Left renal pelvis (tissue), 4 donors: ENCODE data around the gene SMARCE1. TPM values are rescaled to one million over a fixed set of nuclear protein-coding genes. Genes with fewer than 3 reads are reported as not detected.

Experiments used
- DNase-seq, 4 donors: peaks; one replicate each; pipeline ENCODE4 v3.0.0-alpha.2; 2013; ENCODE audit warnings: low read depth in 4 of 4, low spot score in 3 of 4
- polyA plus RNA-seq, 4 donors: library from polyadenylated mRNA; unstranded; fragments of 120-200 nt; gene quantifications; one replicate each; pipeline ENCODE4 v1.2.1, GENCODE V29; 2013; ENCODE audit not compliant: insufficient read length in 4 of 4

Gene SMARCE1
- polyA plus RNA-seq, result 100 to 1,000 TPM; 247 to 327 (median 263) TPM

GRCh38 chr17:40647624-40648383 lies at the start of gene SMARCE1:
SMARCE1 (minus strand) TSS chr17:40647818; CDS start chr17:40645802, 2,016 bp downstream.
- DNase-seq, result peak; percentile 73 to 76 (median 74)

DNA sequence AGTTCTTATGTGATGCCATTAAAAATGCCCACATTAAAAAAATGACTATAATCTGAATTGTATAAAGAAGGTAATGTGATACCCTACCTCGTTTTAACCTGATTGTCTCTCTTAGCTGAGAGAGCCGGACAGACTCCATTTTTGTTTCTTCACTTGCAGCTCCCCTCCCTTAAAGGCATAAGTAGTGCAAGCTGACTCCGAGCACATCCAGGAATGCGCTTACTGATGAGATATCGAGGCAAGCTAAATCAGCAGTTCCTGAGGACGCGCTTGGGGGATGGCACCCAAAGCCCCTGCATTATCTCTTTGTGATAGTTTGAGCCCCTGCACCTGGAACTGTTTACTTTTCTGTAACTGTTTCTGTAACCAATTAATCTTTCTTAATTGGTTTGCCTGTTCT lies 49.7 kb upstream of the SMARCE1 start:
- DNase-seq, result no peak

DNA sequence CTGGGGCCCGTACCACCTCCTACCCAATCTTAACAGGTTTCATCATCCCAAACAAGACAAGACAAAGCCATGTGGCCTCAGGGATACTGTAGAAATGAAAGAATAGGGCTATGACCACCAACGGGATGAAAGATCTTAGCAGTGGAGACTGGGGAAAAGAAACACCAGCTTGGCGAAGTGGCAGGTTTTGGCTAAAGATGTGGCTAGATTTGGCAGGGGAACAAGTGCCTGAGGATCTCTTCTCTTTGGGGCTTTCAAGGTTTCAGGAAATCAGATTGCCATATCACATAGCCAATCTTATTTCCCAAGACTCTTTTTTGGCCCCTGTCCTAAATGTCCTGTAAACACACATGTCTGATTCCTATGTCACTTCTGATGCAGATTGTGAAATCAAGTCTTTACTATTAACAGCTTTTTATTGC lies 49.0 kb upstream of the SMARCE1 start:
- no peak for DNase-seq

- no peak for DNase-seq
Measured at GRCh38 chr17:40695874-40696472, 48.4 kb upstream of the SMARCE1 start.

DNA sequence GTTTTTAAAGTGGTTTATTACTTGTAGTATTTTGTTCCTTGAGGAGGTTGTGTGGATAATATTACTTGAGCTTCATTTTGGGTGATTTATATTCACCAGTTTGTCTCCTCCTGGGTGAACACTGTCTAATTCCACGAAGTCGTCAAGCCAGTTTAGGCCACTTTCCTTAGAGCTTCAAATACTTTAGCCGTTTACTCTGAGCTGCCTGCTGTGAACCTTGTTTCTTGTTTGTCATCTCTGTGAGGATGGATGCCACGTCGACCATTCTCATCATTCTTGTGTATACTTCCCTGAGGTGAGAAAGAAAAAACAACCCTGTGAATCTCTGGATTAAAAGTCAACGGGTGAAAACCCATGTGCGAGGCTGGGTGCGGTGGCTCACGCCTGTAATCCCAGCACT lies 47.0 kb upstream of the SMARCE1 start:
- no peak for DNase-seq

DNA sequence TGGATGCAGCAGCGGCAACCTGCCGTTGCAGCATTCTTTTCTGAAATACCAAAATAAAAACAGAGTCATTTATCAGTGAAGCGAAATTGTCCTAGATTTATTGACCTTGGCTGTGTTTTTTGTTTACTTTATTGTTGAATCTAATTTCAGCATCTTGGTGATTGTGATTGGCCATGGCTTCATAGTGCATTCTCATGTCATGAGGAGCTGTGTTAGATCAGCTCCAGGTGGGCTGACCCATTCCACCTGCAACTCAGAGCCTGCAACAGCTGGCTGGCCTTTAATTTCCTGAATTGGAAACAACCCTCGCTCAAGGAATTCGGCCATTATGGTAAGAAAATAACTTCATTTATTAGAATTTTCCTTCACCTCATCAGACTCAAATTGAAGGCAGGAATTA lies 39.5 kb upstream of the SMARCE1 start:
- DNase-seq, result no peak

DNA sequence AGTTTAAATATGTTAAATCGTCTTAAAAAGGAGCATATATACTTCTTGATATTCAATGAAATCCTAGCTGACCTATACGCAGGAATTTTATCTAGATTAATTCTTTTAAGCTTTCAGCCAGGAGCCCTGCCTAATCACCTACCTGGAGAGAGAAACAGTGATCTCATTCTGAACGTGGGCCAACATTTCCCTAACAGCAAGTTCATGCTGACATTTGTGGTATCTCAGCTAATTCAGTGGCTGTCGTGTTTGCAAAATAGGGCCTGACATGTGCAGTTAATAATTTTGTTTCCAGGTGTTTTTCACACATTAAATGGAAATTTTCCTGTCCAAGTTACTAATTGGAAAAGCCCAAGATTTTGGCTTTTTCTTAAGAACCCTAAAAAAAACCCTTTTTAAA lies 38.6 kb upstream of the SMARCE1 start:
- no peak for DNase-seq

DNA sequence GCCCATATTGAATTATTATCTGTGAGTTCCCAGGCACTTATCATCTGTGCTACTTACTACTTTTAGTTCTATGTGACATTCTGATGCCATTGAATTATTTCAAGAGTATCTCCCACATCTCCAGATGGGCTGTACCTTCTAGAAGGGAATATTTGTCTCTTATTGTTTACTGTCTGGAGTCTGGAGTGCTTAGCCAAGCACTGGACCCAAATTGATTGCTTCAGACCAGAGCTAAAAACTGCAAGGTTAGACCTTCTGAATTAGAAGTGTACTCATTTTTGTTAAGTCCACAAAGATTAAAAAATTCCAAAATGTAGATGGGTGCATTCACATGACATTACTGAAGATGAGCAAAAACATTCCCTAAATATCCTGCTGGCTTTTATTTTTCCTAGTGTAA lies 33.4 kb upstream of the SMARCE1 start:
- no peak for DNase-seq

- DNase-seq, result no peak
Measured at GRCh38 chr17:40679523-40679907, 31.9 kb upstream of the SMARCE1 start.

- DNase-seq, result no peak
Measured at GRCh38 chr17:40678902-40679522, 31.4 kb upstream of the SMARCE1 start.

- no peak for DNase-seq
Measured at GRCh38 chr17:40675905-40676304, 28.3 kb upstream of the SMARCE1 start.

- DNase-seq, result no peak
Measured at GRCh38 chr17:40672654-40673053, 25.0 kb upstream of the SMARCE1 start.

- no peak for DNase-seq
Measured at GRCh38 chr17:40671282-40671681, 23.7 kb upstream of the SMARCE1 start.

DNA sequence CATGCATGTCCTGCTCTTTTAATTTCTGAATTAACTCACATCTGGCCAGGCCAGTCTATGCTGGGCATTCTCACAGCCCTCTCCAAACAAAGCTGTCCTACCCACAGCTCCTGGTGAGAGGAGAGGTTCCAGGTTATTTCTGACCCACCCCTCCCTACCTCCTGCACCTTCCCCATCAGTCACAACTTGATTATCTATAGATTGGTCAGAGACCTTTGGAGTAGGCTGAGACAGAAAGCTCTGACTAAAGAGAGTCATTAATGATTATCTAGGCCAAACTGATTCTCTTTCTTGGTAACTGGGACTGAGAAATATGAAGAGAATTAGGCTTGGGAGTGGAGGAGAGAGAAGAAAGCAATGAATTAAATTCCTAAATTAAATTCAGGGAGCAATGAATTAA lies 18.7 kb upstream of the SMARCE1 start:
- no peak for DNase-seq

- no peak for DNase-seq
Measured at GRCh38 chr17:40664582-40665333, 17.1 kb upstream of the SMARCE1 start, which contains the start of gene KRT222. KRT222 (minus strand) TSS chr17:40665177; CDS start chr17:40665099, 78 bp downstream.

GRCh38 chr17:40663252-40663651 lies 15.6 kb upstream of the SMARCE1 start:
- no peak for DNase-seq

- DNase-seq, result no peak
Measured at GRCh38 chr17:40659911-40660310, 12.3 kb upstream of the SMARCE1 start.

DNA sequence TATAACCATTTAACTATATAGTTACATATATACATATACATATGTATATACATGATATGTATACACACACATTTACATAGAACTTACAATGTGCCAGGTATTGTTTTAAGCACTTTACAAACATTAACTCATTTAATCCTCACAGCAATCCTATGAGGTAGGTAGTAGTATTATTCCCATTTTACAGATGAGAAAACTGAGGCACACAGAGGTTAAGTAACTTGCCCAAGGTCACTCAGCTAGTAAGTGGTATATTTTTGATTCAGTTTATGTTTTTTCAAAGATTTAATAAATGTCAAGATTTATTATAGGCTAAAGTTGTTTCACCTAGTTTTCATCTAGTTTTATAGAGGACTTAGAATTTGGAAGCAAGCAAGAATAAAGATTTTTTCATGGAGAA lies 10.8 kb upstream of the SMARCE1 start:
- DNase-seq, result no peak

DNA sequence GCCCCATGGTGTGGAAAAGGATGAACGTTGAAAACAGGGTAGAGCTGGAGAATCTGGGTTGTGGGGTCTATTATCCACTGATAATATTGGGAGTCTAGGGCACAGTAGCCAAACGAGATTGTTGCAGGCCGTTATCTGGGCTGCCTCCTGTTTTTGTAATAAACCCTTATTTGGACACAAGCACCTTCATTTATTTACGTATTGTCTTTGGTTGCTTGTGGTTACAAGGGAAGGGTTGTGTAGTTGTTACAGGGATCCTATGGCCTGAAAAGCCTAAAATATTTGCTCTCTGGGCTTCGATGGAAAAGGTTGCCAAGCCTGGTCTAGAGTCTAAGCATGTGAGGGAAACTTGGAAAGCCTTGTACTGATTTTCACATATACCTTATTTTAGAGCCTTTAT lies 4.3 kb upstream of the SMARCE1 start:
- no peak for DNase-seq

- DNase-seq, result peak in 1 of 4 donors; percentile 62
Measured at GRCh38 chr17:40648384-40648968, 858 bp upstream of the SMARCE1 start.
